H1 (cell line): ENCODE measurements around the gene SLC12A5. TPM values are rescaled to one million over a fixed set of nuclear protein-coding genes. Genes with fewer than 3 reads are reported as not detected.
A peak's percentile ranks its signal among the peaks of the same experiment; 100 is the strongest.

Experiments
- ASH2L ChIP-seq: fragments of 200-600, 300-600 bp; sonication (generic); IDR thresholded peaks from one replicate; pipeline ENCODE4 v1.7.1; 2017; ENCODE audit warnings: low read length
- BACH1 ChIP-seq: IDR thresholded peaks from 2 replicates; pipeline ENCODE4 v1.6.1; 2012; ENCODE audit warnings: low read length, improper control_type of control experiment
- BCL11A ChIP-seq, 2 experiments: IDR thresholded peaks; one replicate each; pipeline ENCODE4 v1.6.1; 2011; ENCODE audit warnings: low read depth in 2 of 2, low read length in 2 of 2, mild to moderate bottlenecking in 2 of 2
- CTCF ChIP-seq, 3 experiments: IDR thresholded peaks; 1 replicate in 2 of 3; 2 replicates in 1 of 3; pipeline versions ENCODE4 v1.5.1 to v1.6.1; 2011; ENCODE audit warnings: low read length in 3 of 3, mild to moderate bottlenecking in 3 of 3, inconsistent platforms in 2 of 3, low read depth in 1 of 3, moderate library complexity in 1 of 3; ENCODE audit not compliant: insufficient read depth in 1 of 3; ENCODE audit errors: control extremely low read depth in 1 of 3
- E2F6 ChIP-seq: IDR thresholded peaks from 2 replicates; pipeline ENCODE4 v1.6.1; 2012; ENCODE audit warnings: inconsistent platforms
- EGR1 ChIP-seq: IDR thresholded peaks from 2 replicates; pipeline ENCODE4 v1.6.1; 2011; ENCODE audit warnings: low read depth, low read length, borderline replicate concordance
- EP300 ChIP-seq, 2 experiments: IDR thresholded peaks; 1 replicate in 1 of 2; 2 replicates in 1 of 2; pipeline ENCODE4 v1.6.1; 2011 to 2012; ENCODE audit warnings: low read depth in 2 of 2, low read length in 2 of 2, mild to moderate bottlenecking in 2 of 2, borderline replicate concordance in 1 of 2, inconsistent platforms in 1 of 2, moderate library complexity in 1 of 2
- GABPA ChIP-seq: IDR thresholded peaks from 2 replicates; pipeline ENCODE4 v1.6.1; 2011; ENCODE audit warnings: mild to moderate bottlenecking, low read length, moderate library complexity, borderline replicate concordance; ENCODE audit not compliant: insufficient read depth
- KDM4A ChIP-seq: IDR thresholded peaks from one replicate; pipeline ENCODE4 v1.7.1; 2012; ENCODE audit warnings: low read depth, mild to moderate bottlenecking, moderate library complexity, low read length, inconsistent platforms; ENCODE audit not compliant: severe bottlenecking
- KDM5A ChIP-seq: fragments of 200-600 bp; IDR thresholded peaks from 2 replicates; pipeline ENCODE4 v1.7.1; 2012; ENCODE audit warnings: mild to moderate bottlenecking, low read length, inconsistent platforms, mixed read lengths
- MAFK ChIP-seq: IDR thresholded peaks from 2 replicates; pipeline ENCODE4 v1.6.1; 2012; ENCODE audit warnings: low read depth, mild to moderate bottlenecking, improper control_type of control experiment, low read length
- MAX ChIP-seq: IDR thresholded peaks from 2 replicates; pipeline ENCODE4 v1.6.1; 2012; ENCODE audit warnings: inconsistent platforms
- POLR2A ChIP-seq, 2 experiments: IDR thresholded peaks; 1 replicate in 1 of 2; 2 replicates in 1 of 2; pipeline ENCODE4 v1.6.1; 2011; ENCODE audit warnings: low read depth in 2 of 2, low read length in 2 of 2, mild to moderate bottlenecking in 2 of 2; ENCODE audit errors: control extremely low read depth in 1 of 2
- RAD21 ChIP-seq, 2 experiments: IDR thresholded peaks in 1 of 2; conservative IDR thresholded peaks in 1 of 2; 2 replicates each; pipeline ENCODE4 v1.6.1; 2011; ENCODE audit warnings: low read depth in 2 of 2, low read length in 2 of 2, improper control_type of control experiment in 1 of 2, inconsistent platforms in 1 of 2, mild to moderate bottlenecking in 1 of 2, moderate library complexity in 1 of 2
- SAP30 ChIP-seq: fragments of 300-600 bp; sonication (generic); IDR thresholded peaks from 2 replicates; pipeline ENCODE4 v1.7.1; 2012; ENCODE audit warnings: low read length, moderate library complexity, mild to moderate bottlenecking, inconsistent platforms; ENCODE audit not compliant: insufficient read depth, insufficient replicate concordance
- TAF1 ChIP-seq: IDR thresholded peaks from 2 replicates; pipeline ENCODE4 v1.6.1; 2011; ENCODE audit warnings: mild to moderate bottlenecking, low read depth, low read length
- TBP ChIP-seq: IDR thresholded peaks from 2 replicates; pipeline ENCODE4 v1.6.1; 2011; ENCODE audit warnings: low read depth, low read length, improper control_type of control experiment
- TCF12 ChIP-seq: IDR thresholded peaks from 2 replicates; pipeline ENCODE4 v1.6.1; 2011; ENCODE audit warnings: low read depth, mild to moderate bottlenecking, low read length
- TEAD4 ChIP-seq: IDR thresholded peaks from 2 replicates; pipeline ENCODE4 v1.6.1; 2012; ENCODE audit warnings: low read depth, low read length, inconsistent platforms, mixed read lengths
- polyA plus RNA-seq, 7 experiments: library from polyadenylated mRNA; depleted of rRNA in 3 of 7; stranded (reverse) in 5 of 7; unstranded in 2 of 7; fragments of >200 nt in 5 of 7; fragments of 200-250 nt in 2 of 7; gene quantifications; 1 replicate in 5 of 7; 2 replicates in 1 of 7; 4 replicates in 1 of 7; pipeline versions ENCODE4 v1.2.1 to v1.2.3, GENCODE V29; 2011 to 2013; ENCODE audit warnings: missing spikeins in 2 of 7, mixed read lengths in 2 of 7
- total RNA-seq: library from RNA; stranded (reverse); fragmentation: NEBNext Ultra II Directional; extraction: Animal tissue kit (Norgen Biotek cat#: 25700); gene quantifications from 2 replicates; pipeline ENCODE4 v1.2.1, GENCODE V29; 2021

SLC12A5 gene
- total and polyA plus RNA-seq, 2 of the 8 experiments (the other 6 are each of a cell fraction or from before 2014, with no cell fraction given), result 1.9 to 7.3 TPM

- no peak for TF ChIP-seq GABPA
- no peak for TF ChIP-seq KDM4A
- no peak for TF ChIP-seq TEAD4
- TF ChIP-seq MAFK, result no peak
- no peak for TF ChIP-seq EP300 (IDR thresholded peaks at IDR 0.05; ENCODE audit: borderline replicate concordance in 1 of 2, low read depth in 2 of 2, low read length in 2 of 2)
- no peak for TF ChIP-seq EGR1
- no peak for TF ChIP-seq POLR2A (IDR thresholded peaks at IDR 0.05; ENCODE audit: control extremely low read depth in 1 of 2, low read depth in 2 of 2, low read length in 2 of 2)
- no peak for TF ChIP-seq BACH1
- no peak for TF ChIP-seq SAP30
- peak; percentile 71; the same call in 1 of the 2 replicates for TF ChIP-seq MAX
- peak; percentile 18 to 42; a peak in 3 of 4 replicates for TF ChIP-seq RAD21 (IDR thresholded peaks at IDR 0.05 in 1 of 2, conservative IDR thresholded peaks at IDR 0.05 in 1 of 2; ENCODE audit: low read depth in 2 of 2, low read length in 2 of 2)
- no peak for TF ChIP-seq BCL11A (IDR thresholded peaks at IDR 0.05; ENCODE audit: low read depth in 2 of 2, low read length in 2 of 2)
- peak; percentile 47 to 64 (median 57) for TF ChIP-seq CTCF (IDR thresholded peaks at IDR 0.05; ENCODE audit: control extremely low read depth in 1 of 3, insufficient read depth in 1 of 3, low read depth in 1 of 3, low read length in 3 of 3)
- no peak for TF ChIP-seq ASH2L
- TF ChIP-seq TBP, result no peak
- peak; percentile 83 for TF ChIP-seq E2F6
- TF ChIP-seq KDM5A, result no peak
- no peak for TF ChIP-seq TAF1
- TF ChIP-seq TCF12, result no peak
- TF ChIP-seq, all 59 proteins: peak for 7
These were observed 29.0 kb downstream of the SLC12A5 start (continued) for GRCh38 chr20:46057856-46058598.
